GM18508 (cell line): ENCODE data around the gene NUP54.

Experiments used
- ATAC-seq: cut with Tn5 transposase; IDR thresholded peaks from one replicate; pipeline ENCODE4 v1.9.1; 2021; ENCODE audit warnings: moderate number of reproducible peaks; ENCODE audit not compliant: insufficient read depth, unreplicated experiment

NUP54 gene

GRCh38 chr4:76074993-76075600, 73.1 kb downstream of the NUP54 start:
- ATAC-seq: no peak

- ATAC-seq: no peak
These were observed 73.7 kb downstream of the NUP54 start, which contains the start of gene ART3 for GRCh38 chr4:76074468-76074867. ART3 (plus strand) TSS chr4:76074709; CDS start chr4:76075890, 1,181 bp downstream.

- no peak for ATAC-seq
These were observed 75.4 kb downstream of the NUP54 start for GRCh38 chr4:76072760-76073159.

- no peak for ATAC-seq
These were observed 80.4 kb downstream of the NUP54 start for GRCh38 chr4:76067652-76068286.

- no peak for ATAC-seq
These were observed 81.7 kb downstream of the NUP54 start for GRCh38 chr4:76066546-76066945.
